HG02870 (cell line): ENCODE data around the gene DCTN1.

ENCODE experiments used
- ATAC-seq: cut with Tn5 transposase; IDR thresholded peaks from one replicate; pipeline ENCODE4 v1.9.1; 2021; ENCODE audit warnings: mild to moderate bottlenecking, moderate library complexity; ENCODE audit not compliant: unreplicated experiment

The DCTN1 gene

DNA sequence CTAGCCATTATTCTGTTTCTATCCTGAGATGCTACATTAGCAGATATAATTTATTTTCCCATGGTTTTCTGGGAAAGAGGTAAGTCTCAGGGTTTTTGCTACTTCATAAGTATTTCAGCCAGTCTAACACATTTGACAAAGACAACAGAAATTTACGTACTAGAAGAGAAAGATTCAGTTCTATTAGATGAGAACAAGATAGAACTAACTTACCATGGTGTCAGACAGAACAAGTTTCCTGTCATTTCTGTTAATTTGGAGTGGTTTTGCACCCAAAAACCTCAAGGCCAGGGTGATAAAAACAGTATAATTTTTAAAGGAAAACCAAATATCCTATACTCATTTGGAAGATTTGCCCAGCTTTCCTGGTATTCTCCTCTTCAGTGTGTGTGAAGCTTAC, 52.5 kb downstream of the DCTN1 start:
- ATAC-seq = no peak

- ATAC-seq = no peak
Observed at GRCh38 chr2:74327199-74327598, 52.9 kb downstream of the DCTN1 start.

GRCh38 chr2:74325815-74326214, 54.3 kb downstream of the DCTN1 start:
- ATAC-seq = no peak

DNA sequence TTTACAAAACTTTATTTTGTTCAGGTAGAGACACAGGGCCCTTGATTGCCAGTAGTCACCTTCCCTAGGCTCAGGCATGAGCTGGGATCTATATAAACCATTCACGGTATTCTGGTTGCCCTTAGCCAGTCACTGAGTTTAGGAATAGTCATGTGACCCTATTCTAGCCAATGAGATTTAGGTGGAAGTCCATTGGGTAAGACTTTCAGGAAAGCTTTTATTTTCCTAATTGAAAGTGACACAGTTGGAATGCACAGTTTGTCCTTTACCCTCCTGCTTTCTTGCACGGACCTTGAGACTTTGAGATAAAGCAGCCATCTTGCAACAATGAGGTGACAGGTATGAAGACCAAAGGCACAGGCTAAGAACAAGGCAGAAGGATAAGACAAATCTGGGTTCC, 58.4 kb downstream of the DCTN1 start:
- ATAC-seq = no peak

- ATAC-seq = no peak
Observed at GRCh38 chr2:74317701-74318100, 62.4 kb downstream of the DCTN1 start.

- no peak for ATAC-seq
Observed at GRCh38 chr2:74316627-74317295, 63.4 kb downstream of the DCTN1 start.

GRCh38 chr2:74314107-74314506, 66.0 kb downstream of the DCTN1 start:
- ATAC-seq = no peak

- ATAC-seq = no peak
Observed at GRCh38 chr2:74313497-74313896, 66.6 kb downstream of the DCTN1 start.

DNA sequence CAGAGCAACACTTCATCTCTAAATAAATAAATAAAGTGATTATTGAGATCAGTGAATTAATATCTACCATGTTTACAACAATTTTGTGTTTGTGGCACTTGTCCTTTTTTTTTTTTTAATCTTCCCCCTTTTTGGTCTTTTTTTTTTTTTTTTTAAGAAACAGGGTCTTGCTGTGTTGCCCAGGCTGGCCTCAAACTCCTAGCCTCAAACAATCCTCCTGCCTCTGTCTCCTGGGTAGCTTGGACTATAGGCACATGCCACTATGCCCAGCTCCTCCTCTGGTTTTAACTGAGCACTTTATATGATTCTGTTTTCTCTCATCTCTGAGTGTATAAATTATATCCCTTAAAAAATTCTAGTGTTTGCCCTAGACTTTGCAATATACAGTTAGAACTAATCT, 67.2 kb downstream of the DCTN1 start:
- ATAC-seq = no peak
